Adrenal gland (tissue), 12 donors: ENCODE data around the gene USP2. TPM values are rescaled to one million over a fixed set of nuclear protein-coding genes. Genes with fewer than 3 reads are reported as not detected.

Experiments
- DNase-seq, 7 donors: peaks; one replicate each; pipeline ENCODE4 v3.0.0-alpha.2; 2019 to 2020
- H3K27ac ChIP-seq, 5 donors: fragments of 200-600 bp; sonication (generic) in 4 of 5; 1 replicate in 3 of 5; 2 replicates in 2 of 5; pipeline versions ENCODE4 v1.5.1 to v1.8.0; 2016 to 2020; ENCODE audit warnings: mild to moderate bottlenecking in 1 of 5
- H3K27me3 ChIP-seq: fragments of 200-600 bp; 2 replicates; pipeline ENCODE4 v1.8.0; 2021
- H3K36me3 ChIP-seq, 2 donors: fragments of 200-600 bp; replicated peaks in 1 of 2; 1 replicate in 1 of 2; 2 replicates in 1 of 2; pipeline versions ENCODE4 v1.5.1 to v1.8.0; 2018 to 2022
- H3K4me1 ChIP-seq, 2 donors: fragments of 200-600 bp; replicated peaks in 1 of 2; 1 replicate in 1 of 2; 2 replicates in 1 of 2; pipeline versions ENCODE4 v1.5.1 to v1.8.0; 2018 to 2021
- H3K4me3 ChIP-seq, 4 donors: fragments of 200-600 bp; sonication (generic) in 3 of 4; one replicate each; pipeline ENCODE4 v1.5.1; 2016 to 2018
- H3K9me3 ChIP-seq, 3 donors: fragments of 200-600 bp; sonication (generic) in 1 of 3; replicated peaks in 1 of 3; 1 replicate in 2 of 3; 2 replicates in 1 of 3; pipeline versions ENCODE4 v1.5.1 to v1.8.0; 2016 to 2021
- CTCF ChIP-seq, 6 experiments: fragments of 450-650 bp in 4 of 6; fragments of 200-600 bp in 2 of 6; sonication (generic) in 1 of 6; IDR thresholded peaks; 1 replicate in 5 of 6; 2 replicates in 1 of 6; pipeline versions ENCODE4 v1.5.1 to v1.8.0; 2016 to 2021; ENCODE audit warnings: antibody characterized with exemption in 6 of 6, mild to moderate bottlenecking in 2 of 6, moderate library complexity in 1 of 6
- POLR2A ChIP-seq, 2 donors: fragments of 450-650 bp; IDR thresholded peaks; one replicate each; pipeline ENCODE4 v1.6.1; 2017; ENCODE audit warnings: antibody characterized with exemption in 2 of 2, mild to moderate bottlenecking in 2 of 2, moderate library complexity in 1 of 2
- WGBS, 4 donors: extraction: QIAGEN DNeasy Blood & Tissue Kit in 2 of 4; methylation state at CpG; one replicate each; pipeline versions ENCODE4 v1.1.5 to v1.1.7; 2013 to 2017; 5-methylcytosine and 5-hydroxymethylcytosine counted together
- intact Hi-C, 2 donors: fragments of 100-400 bp; cut with DNase I; formaldehyde crosslinking; loops; one replicate each; pipeline versions ENCODE4 v1.14.1 to v1.15.0; 2022 to 2023
- polyA plus RNA-seq, 3 donors: library from polyadenylated mRNA; stranded (reverse); fragments of 200-250 nt in 2 of 3; fragments of 350-450 nt in 1 of 3; fragmentation: Illumina TruSeq in 1 of 3; extraction: RNeasy Lipid Tissue Mini Kit (QIAGEN cat#74804) in 1 of 3; gene quantifications; one replicate each; pipeline ENCODE4 v1.2.3, GENCODE V29; 2013 to 2014
- total RNA-seq, 9 donors: library from RNA; depleted of rRNA in 4 of 9; stranded (reverse); fragments of >200 nt in 4 of 9; fragments of 120-200 nt in 1 of 9; fragmentation: NEBNext Ultra II Directional in 1 of 9; extraction: Animal tissue kit (Norgen Biotek cat#: 25700) in 1 of 9; gene quantifications; one replicate each; pipeline versions ENCODE4 v1.1.0 to v1.2.4, GENCODE V29; 2013 to 2023
- donor health status: healthy with polysubstance abuse.
- donor health status: Bipolar disorder and iron deficiency.
- donor health status: DM: yes; HTN: yes; CAD: no.
- donor health status: DM: no; HTN: no; CAD: no.
- donor health status: DM: no; HTN: no; CAD: no.
- donor health status: DM: yes; HTN: yes; CAD: no.

USP2 gene
- total and polyA plus RNA-seq, 12 donors = 1.8 to 28.7 (median 9.3) TPM

GRCh38 chr11:119377112-119377901 is 4.2 kb downstream of the USP2 start:
- peaks cover 27 to 42% of the 10 kb centered on the region in 2 donors for H3K4me1 ChIP-seq
- peak overlapping the region in 2 of 5 donors; percentile 29 to 91 for H3K27ac ChIP-seq
- DNase-seq = peak in 2 of 7 donors; percentile 21 to 41
- H3K4me3 ChIP-seq = no peak overlapping the region
- H3K27me3 ChIP-seq = no peaks in the 10 kb centered on the region
- H3K9me3 ChIP-seq = no peaks in the 10 kb centered on the region
- WGBS, 4 donors = 62 to 71% (median 68%) methylated on average over 5 to 12 of the region's 12 CpGs
- intact Hi-C loops = loop anchor here in 1 of 2 donors (5.0 kb wide), 1 partner anchor 35 kb away; the partner anchor contains the start of gene C1QTNF5
- H3K36me3 ChIP-seq = no peaks in the 10 kb centered on the region
- TF ChIP-seq POLR2A (IDR thresholded peaks at IDR 0.05) = no peak
- no peak for TF ChIP-seq CTCF (IDR thresholded peaks at IDR 0.05)

GRCh38 chr11:119376197-119376847 is 5.2 kb downstream of the USP2 start:
- peaks cover 24 to 46% of the 10 kb centered on the region in 2 donors for H3K4me1 ChIP-seq
- no peaks in the 10 kb centered on the region for H3K36me3 ChIP-seq
- H3K9me3 ChIP-seq = no peaks in the 10 kb centered on the region
- H3K4me3 ChIP-seq = no peak overlapping the region
- intact Hi-C loops = loop anchor here in 1 of 2 donors (5.0 kb wide), 1 partner anchor 34 kb away; the partner anchor contains the start of gene C1QTNF5
- no peaks in the 10 kb centered on the region for H3K27me3 ChIP-seq
- 66 to 72% (median 69%) methylated on average over 7 to 11 of the region's 11 CpGs for WGBS, 4 donors
- TF ChIP-seq POLR2A (IDR thresholded peaks at IDR 0.05) = no peak
- no peak for TF ChIP-seq CTCF (IDR thresholded peaks at IDR 0.05)
- H3K27ac ChIP-seq = peak overlapping the region; percentile 66 to 92 (median 88)
- peak in 5 of 7 donors; percentile 34 to 79 (median 64) for DNase-seq

DNA sequence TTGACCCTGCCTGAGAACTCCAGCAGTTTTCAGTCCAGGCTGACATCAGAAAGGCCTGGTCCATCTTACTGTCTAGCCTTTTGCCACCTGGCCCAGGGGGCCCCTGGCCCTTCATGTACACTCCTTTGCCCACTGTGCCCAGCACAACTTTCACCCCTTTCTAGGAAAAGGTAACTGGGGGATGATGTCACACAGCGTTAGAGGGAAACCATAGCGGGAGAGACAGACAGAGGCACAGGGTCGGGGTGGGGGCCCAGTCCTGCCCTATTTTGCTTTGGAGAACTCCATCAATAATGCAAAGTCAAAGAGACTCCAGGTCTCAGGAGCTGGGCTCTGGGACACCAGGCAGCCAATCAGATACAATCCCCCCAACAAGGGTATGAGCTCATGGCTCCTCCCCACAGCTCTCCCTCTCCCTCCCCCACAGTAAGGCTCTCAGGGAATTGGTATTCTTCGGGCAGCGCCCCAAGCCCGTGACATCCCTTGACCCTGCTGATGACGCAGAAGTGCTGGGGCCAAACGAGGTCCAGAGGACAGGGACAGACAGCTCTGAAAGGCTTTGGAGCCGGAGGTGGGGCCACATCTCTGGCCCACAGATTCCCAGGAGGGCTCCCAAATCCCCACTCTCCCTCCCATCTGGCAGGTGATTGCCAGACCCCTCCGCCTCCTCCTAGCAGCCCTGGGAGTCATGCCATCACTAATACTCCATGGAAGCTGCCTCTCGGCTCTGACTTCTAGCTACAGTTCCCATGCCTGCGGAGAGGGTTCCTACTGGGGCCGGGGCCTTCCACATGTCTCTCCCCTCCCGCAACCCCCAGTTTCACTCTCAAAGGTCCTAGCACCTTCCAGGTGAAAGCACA is 5.9 kb downstream of the USP2 start:
- WGBS, 4 donors = 45 to 50% (median 47%) methylated on average over 8 to 14 of the region's 14 CpGs
- intact Hi-C loops = loop anchor here in 1 of 2 donors (5.0 kb wide), 1 partner anchor 33 kb away; the partner anchor contains the start of gene C1QTNF5
- DNase-seq = peak; percentile 86 to 96 (median 92)

More for the DNA sequence above, 5.9 kb downstream of the USP2 start:
- no peaks in the 10 kb centered on the region for H3K9me3 ChIP-seq
- H3K27ac ChIP-seq = peak overlapping the region; percentile 66 to 92 (median 88)
- peaks cover 31 to 47% of the 10 kb centered on the region in 2 donors for H3K4me1 ChIP-seq
- H3K27me3 ChIP-seq = no peaks in the 10 kb centered on the region
- TF ChIP-seq CTCF (IDR thresholded peaks at IDR 0.05) = no peak
- TF ChIP-seq POLR2A (IDR thresholded peaks at IDR 0.05) = peak in 1 of 2 donors; percentile 69
- no peak overlapping the region for H3K4me3 ChIP-seq
- H3K36me3 ChIP-seq = no peaks in the 10 kb centered on the region
